Ammon's horn (tissue), 1 donor: ENCODE results near the gene DNAJC18.
"Not testable (repeated sequence)": the region's sequence is repeated elsewhere in the genome, so short reads cannot be mapped to it uniquely, and the experiment has no call there.

ENCODE experiments used
- DNase-seq: peaks from one replicate; pipeline ENCODE4 v3.0.0-alpha.2; 2016; ENCODE audit warnings: low spot score

Gene DNAJC18

DNA sequence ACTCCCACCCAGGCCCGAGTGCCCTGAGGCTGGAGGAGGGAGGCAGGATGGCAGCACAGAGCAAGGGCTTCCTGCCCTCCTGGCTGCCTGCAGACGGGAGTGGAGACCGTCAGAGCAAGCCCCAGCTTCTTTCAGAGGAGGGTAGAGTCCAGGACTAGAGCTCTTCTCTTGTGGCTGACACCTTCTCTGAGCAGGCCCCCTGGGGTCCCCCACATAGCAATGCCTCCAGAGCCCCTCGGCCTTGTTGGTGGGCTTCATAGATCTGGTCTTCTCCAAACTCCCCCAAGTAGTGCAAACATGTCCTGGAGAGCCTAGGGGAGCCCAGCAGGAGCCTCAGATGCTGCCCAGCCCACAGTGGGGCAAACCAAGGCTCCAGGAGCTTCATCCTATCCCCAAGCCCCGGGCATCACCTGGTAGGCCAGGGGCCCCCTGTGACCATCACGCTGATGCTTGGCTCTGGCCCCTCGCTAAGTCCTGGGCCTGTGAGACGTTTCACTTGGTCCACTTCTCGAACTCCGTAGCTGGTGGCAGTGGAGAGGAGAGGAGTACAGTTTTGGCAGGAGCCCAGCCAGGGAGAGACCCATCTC, 51.6 kb downstream of the DNAJC18 start:
- DNase-seq = no peak

DNA sequence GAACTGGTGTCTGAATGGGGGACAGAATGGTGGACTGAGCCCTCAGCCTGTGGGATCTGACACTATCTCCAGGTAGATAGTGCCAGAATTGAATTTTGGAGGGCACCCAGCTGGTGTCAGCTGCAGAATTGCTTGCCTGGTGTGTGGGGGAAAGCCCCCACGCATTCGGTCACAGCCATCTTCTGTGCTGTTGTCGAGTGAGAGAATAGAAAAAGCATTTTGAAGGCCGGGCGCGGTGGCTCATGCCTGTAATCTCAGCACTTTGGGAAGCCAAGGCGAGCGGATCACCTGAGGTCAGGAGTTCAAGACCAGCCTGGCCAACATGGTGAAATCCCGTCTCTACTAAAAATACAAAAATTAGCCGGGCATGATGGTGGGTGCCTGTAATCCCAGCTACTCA, 52.4 kb downstream of the DNAJC18 start:
- DNase-seq = not testable (repeated sequence)

DNA sequence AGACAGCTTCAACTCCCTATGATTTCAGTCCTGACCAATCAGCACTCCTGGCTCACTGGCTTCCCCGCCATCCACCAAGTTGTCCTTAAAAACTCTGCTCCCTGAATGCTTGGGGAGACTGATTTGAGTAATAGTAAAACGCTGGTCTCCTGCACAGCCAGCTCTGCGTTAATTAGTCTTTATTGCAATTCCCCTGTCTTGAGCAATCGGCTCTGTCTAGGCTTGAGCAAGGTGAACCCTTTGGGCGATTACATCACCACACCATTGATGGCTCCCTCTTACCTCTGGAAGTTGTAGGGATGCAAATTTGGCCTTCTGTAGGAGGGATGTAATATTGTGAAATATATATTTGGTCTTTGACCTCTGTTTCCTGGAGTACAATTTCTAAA, 53.3 kb downstream of the DNAJC18 start:
- DNase-seq = no peak

DNA sequence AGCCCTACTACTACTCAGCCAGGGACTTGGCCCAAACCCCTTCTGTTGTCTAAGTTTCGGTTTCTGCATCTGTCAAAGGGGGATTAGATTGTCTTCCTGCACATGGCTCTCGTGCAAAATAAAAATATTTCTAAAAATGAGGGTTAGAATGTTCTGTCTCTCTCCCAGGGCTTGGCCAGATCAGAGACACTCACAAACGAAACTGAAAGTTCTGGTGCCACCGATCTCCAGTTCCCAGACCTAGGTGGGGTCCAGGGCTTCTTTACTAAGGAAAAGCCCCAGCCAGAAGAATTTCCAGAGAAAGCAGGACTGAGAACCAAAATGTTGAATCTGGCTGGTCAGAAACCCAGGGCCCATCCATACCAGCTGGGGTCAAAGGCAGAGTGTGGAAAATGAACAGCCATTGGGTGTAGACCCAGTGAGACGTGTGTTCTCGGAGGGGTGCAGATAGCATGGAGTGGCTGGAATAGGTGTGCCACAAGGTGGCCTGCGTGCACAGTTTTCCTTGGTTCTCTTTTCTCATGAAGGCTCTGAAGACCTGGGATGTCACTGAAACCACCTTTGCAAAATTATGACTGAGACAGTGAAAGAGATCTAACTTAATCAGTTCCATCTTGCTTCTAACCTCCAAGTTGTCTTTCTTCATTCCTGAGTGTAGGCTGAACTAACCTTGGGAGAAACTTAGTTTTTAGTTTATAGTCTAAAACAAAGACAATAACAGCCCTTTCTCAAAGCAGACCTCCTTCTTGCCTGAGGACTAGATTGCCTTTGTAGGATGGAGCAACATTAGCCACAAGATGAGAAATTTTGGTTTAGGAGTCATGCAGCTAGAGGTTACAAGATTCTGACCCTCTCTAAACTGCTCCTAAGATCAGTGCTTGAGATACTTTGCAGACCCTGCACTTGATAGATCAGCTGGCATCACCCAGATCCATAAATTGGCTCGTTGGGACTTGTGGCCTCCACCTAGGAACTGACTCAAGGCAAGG, 54.0 kb downstream of the DNAJC18 start:
- no peak for DNase-seq

DNA sequence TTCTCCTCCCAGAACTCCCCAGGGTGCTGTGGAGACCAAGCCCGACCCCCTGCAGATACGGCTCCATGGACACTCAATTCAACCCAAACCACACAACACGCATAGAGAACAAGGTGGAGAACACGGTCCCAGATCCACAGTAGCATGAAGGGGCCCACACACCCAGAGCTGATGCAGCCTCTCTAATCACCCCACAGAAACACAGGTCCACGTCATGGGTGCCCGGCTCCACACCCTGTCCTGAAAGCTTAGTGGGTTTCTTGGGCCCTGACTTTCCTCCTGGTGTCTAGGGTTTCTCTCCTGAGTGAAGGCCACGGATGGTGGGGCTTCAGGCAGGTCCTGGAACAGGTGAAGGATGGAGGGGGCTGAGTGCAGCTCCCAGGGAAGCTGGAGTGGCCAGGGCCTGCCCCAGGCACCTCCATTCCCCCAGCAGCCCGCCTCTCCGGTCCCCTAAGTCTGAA, 54.7 kb downstream of the DNAJC18 start:
- DNase-seq = no peak

DNA sequence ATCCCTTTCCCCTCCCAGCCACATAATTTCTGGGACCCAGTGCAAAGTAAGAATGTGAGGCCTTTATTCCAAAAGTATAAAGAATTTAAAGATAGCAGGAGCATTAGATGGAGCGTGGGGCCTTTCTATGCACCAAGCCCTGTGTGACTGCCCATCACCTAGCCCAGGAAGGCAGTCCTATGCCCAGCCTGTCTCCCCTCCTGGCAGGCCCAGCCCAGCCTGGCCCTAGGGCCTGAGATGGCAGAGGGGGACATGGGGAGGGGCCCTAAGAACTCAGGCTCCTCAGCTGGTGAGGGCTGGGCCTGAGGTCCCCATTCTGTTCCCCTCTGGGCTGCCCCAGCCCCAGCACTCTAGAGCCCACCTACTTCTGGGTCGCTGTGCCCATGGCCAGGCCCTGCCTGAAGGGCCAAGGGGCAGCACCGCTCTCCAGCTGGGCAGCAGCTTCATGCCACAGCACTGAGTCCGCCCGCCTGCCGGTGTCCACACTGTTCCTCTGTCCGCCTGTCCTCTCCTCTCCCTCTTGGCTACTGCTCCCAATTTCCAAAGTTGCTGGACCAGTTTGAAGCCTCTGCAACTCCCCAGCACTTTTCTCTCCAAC, 55.2 kb downstream of the DNAJC18 start:
- DNase-seq = no peak

DNA sequence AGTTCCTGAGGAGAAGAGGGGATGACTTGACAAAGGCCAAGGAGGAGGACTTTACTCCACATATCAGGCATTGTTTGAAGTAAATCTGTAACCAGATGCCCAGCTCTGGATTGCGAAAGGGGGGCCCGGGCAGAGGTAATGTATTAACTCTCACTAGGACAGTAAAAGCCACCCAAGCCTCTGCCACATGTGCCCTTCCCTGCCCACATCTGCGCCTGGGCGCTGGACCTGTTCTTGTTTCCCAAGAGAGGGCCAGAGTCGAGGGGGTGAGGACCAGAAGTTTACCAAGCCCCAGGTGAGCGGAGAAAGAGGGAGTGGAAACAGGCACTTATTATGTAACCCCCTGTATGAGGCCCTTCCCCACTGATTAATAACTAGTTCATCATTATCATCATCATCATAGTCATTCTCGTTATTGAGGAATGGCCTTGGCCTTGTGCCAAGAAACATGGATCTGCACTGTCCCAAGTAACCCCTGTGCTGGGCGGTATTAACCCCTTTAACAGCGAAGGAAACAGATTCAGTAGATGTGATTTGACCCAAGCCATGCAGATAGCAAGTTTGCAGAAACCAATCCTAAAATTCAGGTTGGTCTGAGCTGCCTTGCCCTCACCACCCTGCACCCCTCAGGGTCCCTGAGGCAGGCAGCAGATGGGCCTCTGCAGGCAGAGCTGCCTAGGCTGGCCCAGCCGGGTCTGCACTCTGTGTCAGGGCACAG, 55.9 kb downstream of the DNAJC18 start, which contains the start of gene SLC23A1:
Gene SLC23A1, minus strand, starts transcription at position 23 of the 718 bp plus-strand sequence. CDS start 44 bp downstream, outside the sequence.
- DNase-seq = no peak

DNA sequence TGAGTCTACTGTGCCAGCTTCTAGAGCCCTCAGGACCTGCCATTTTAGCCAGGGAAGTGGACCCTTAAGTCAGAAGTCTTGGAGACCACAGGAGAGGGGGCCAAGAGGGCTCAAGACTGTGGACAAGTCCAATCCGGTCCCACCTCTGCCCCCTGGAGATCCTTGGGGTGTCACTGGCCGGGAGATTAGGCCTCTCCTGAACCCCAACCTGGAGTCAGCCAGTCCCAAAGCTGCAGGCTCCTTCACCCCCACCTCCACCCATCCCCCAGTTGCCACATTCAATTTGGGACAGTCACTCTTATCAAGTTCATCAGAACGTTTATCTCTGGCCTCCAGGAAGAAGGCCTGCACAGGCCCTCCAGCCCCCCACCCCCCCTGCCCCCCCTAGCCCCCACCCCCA, 56.5 kb downstream of the DNAJC18 start:
- no peak for DNase-seq

DNA sequence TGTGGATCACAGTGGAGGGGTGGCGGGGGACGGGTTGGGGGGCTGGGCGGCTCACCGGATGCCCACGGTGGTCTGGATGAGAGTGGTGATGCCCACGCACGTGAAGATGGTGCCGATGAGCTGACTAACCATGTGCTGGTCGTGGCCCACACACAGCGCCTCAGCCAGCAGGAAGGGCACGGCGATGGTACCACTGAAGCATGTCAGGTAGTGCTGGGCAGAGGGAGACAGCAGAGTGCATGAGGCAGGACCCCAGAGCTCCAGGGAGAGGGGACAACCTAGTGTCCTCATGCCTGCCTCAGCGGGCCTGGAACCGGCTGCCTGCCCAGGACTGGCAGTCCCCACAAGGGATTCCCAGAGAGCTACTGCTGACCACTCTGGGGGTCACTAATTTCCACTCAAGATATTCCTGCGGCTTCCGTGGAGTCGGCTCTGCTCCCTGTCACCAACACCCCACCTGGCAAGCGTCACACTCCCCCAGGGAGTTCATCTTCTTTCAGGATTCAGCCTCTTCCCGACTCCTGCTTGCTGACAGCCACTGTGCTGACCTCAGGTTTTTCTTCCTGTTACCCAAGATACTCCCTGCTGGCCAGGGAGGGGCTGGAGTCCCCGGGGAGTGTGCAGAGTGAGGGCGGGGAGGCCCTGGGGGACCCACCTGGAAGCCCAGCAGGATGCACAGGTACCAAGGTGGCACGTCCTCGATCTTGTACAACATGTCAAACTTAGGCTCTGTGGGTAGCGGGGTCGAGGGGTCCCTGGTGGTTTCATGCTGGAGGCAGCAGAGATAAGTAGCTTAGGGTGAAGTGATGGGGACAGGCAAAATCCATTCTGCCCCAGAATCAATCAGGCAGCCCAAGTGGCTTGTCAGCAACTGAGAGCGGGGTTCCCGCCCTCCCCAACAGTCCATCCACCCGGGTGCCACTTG, 57.2 kb downstream of the DNAJC18 start:
- no peak for DNase-seq

DNA sequence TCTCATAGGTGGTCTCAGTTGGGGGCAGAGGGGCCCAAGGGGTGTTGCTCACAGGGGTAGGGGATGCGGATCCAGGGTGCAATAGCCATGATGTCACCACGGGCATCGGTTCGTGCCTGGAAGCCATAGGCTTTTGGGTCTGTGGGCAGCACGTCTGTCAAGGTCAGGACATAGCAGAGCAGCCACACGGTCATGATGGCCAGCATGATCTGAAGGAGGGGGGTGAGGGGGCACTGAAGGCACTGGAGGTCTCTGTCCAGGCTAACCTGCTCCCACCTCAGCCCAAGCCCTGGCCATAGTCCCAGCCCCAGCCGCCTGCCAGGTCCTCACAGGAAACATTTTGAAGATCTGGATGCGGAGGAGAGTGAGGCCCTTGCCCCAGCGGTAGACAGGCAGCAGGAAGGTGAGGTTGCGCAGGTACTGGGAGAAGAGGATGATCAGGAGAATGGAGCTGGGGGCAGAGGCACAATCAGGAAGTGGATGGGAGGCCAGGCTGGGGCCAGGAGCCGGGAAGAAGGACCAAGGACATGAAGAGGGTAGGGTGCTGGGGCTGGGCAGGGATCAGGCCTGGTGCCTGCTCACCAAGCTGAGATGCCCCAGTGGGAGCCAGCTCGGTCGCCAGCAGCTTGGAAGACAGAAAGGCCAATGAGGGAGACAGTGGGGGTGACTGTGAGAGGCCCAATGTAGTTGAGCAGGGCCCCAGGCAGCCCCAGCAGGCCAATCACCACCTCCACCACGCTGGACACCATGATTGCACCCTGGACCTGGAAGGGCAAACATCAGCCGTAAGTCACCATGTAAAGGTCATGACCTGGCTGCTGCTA, 59.5 kb downstream of the DNAJC18 start:
- DNase-seq = no peak

DNA sequence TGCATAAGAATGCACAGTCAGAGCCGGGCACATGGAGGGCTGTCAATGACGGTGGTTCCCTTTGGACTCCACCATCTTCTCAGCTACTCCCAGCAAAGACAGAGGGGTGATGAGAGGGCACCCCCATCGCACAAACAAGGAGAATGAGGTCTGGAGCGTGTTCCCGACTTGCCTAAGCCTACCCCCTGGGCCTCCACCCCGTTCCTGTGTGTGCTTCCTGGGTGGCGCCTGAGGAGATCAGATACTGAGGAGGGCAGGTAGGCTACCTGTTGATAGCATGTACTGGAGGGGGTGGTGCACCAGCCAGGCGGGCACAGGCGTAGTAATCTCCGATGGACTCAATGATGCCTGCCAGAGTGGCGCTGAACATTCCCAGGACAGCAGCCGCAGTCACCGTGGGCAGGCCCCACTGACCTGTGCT, 60.4 kb downstream of the DNAJC18 start:
- DNase-seq = no peak

DNA sequence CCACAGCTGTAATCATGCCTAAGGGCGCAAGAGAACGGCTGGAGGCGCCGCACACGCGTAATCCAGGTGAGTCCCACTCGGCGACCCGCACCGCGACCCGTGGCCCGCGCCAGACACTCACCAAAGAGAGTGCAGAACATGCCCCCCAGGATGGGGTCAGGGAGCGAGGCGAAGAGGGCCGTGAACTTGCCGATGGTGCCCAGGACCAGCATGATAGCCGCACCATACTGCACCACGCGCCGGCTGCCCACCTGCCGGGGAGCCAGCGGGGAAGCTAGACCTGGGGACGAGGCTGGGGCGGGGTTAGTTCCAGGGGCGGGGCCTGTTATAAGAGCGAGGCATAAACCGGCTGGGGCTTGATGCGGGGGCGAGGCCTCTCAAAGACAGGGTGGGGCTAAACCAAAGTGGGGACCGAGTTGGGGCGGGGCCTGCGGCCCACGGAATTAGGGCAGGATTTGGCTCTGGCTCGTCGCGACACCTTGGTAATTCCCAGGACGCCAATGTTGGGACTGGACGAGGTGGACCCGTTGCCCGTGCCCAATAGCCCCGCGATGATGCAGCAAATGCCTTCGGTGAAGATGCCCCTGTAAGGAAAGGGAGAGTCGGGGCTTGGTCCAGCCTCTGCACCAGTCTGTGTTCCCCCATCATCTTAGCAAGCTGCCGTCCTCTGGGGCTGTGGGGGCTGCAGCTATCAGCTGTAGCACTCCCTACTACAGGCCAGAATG, 61.1 kb downstream of the DNAJC18 start:
- no peak for DNase-seq

DNA sequence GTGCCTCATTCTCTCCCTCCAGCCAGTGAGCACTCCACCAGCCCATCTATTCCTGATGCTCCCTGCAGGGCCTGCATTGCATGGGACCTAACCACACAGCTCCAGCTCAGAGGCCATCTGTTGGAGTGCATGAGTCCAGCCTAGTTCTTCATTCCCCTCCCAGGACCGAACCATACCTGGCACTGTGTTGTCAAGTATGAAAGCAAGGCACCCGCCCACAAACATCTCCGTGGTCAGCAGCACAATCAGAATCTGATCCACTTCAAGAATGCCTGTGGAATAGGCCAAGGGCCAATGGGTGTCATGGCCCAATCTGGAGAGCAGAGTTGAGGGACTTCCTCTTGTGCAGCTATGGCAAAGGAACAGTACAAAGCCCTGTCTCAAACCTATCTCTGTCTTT, 62.1 kb downstream of the DNAJC18 start:
- DNase-seq = no peak

DNA sequence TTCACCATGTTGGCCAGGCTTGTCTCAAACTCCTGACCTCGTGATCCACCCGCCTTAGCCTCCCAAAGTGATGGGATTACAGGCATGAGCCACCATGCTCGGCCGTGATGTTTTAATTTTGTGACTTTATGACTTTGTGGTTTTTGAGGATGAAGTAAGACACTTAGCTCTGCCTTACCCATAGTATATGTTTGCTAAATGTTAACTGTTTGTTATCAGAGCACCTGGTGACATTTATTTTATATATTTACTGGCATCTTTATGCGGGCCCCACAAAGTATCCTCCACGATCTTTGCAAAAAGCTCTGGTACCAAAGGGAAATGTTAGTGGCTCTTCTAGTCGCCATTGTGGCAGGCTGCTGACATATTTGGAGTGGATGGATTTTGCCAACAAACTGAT, 63.0 kb downstream of the DNAJC18 start:
- no peak for DNase-seq

DNA sequence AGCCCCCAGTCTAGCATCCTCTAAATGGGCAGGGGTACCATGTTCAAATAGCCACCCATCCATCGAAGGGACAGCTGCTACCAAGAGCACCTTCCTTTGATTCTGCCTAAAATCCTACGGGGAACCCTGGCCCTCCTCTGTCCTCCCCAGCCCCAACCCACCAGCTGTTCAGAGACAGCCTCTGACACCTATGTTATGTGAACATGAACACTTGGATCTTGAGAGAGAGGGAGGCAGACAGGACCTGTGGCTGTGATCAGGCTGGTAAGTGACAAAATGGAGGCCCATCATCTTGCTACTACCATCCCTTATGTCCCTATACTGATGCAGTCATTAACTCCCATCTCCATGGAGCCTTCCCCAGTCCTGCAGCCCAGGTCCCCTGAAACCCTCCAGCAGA, 64.4 kb downstream of the DNAJC18 start:
- DNase-seq = no peak

DNA sequence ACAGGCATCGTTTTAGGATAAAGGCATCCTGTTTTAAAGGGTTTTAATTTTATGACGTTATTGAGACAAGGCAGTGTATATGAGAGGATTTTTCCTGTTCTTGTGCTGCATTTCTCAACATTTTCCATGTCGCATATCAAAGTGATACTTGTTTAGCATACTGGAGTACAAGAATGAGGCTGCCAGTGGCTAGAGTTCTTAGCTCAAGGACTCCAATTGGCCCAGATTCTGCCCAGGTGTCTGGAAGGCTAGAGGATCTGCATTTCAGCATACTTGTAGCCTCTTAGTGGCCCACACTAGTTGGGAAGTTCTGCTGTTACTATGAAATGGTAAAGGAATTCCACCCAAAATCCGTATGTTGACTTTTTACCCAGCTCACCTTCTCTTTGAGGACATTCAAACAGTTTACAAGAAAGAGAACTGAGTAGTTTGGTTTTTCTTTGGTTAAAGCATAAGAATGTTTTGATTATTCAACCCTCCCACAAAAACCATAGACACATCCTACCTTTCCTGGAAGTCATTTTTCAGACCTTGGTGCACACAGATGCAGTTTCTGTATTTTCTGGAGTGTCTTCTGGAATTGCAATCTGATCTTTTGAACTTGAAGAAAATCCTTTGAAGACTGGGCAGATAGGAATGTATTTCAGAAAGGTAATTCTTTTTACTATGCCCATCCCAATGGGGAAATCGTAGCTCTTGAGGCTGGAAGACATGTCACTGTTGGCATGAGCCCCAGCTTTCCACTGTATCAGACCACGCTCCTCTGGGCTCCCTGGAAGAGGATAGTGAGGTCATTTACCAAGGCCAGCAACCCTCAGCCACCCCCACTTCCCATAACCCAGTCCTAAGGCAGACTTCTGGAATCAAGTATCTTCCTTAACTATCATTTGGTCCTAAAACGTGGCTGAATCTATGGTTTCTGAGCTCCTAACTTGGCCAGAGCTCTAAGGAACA, 67.6 kb downstream of the DNAJC18 start:
- no peak for DNase-seq

DNA sequence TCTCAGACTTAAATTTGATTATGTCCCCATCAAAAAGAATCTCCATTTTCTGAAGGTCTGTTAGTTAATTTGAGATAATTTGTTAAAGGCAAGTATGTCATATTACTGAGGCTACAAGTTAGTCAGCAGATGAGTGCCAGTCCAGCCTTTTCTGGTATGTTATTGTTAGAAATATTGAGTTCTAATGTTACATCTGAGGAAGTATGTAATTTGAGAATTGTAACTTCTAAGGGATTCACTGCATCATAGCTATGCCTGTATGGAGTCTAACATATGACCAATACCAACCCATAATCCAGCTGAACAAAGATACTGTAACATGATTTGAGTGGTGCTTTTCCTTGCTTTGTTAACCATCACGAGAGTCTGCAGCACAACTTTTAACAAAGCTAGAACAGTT, 70.1 kb downstream of the DNAJC18 start:
- DNase-seq = no peak

DNA sequence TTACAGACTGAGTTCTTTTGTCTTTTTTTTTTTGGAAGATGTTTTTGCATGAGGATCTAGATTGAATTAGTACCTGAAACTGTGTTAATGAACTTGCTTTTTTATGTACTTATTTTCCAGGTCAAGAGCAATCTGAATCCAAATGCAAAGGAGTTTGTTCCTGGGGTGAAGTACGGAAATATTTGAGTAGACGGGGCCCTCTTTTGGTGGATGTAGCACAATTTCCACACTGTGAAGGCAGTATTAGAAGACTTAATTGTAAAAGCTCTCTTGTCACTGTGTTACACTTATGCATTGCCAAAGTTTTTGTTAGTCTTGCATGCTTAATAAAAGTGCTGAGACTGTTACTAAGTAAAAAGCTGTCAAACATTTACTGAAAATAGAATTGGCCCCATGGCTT, 70.7 kb downstream of the DNAJC18 start:
- no peak for DNase-seq
